ENCODE results near the gene PLXNB3. TPM values are rescaled to one million over a fixed set of nuclear protein-coding genes. Genes with fewer than 3 reads are reported as not detected.

Gene PLXNB3
- total and polyA plus RNA-seq, 2 of the 13 experiments (the other 11 are each of a cell fraction or from before 2014, with no cell fraction given), result 3.0 to 6.9 TPM

DNA sequence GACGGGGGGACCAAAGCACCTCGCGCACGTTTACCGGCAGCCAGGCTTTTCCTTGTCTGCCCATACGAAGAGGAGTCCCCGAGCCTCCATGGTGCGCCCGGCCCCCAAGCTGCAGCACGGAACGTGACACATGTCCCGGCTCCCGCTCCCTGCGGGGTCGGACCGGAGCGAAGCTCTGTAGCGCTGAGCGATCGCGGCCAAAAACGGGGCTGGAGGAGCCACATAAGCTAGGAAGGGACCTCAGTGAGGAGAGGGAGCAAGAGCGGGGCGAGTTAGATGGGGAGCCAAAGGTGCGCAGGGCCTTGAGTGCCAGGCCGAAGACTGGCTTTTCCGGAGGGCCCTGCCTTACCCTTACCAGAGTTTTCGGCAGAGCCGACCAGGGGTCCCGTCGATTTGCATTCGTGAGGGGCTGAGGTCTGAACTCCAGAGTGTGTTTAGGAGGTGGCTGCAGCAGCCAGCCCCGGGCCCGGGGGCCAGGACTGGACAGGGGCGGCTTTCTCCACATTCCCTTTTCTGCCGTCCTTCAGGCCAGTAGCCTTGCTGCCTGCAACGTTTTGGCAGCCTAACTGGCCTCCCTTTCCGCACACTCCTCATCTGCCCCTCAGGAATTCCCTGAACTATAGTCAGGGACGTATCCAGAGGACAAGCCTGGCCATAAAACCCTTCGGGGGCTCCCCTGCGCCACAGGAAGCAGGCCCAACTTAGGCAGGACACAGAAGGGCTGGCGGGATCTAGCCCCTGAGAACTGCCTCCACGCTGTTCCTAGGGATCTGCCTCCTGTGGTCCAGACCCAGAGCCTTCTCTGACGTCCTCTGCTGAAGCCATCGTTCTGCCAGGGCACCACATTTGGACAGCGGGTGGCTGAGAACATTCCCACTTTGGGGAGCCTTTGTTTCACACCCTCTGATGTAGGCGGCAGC, 31.1 kb downstream of the PLXNB3 start:
- ChIA-PET POLR2A (interaction anchor here (0.8 to 1.8 kb wide), 11 partner anchors 10 to 218 kb away, joined by 3 to 12 read pairs (median 4); partner anchors contain the start of genes ARHGAP4, PLXNB3 and SRPK3), CTCF (ENCODE audit: low intra/inter-chr PET ratio, low total read pairs) (interaction anchor here (1.2 kb wide), 1 partner anchor 31 kb away, joined by 3 read pairs; the partner anchor contains the start of gene PLXNB3)
- ATAC-seq (peak; percentile 14), FAIRE-seq (no peak), DNase-seq (ENCODE audit: low spot score) (no peak)
- H2AFZ ChIP-seq (ENCODE audit: low read length), result no peak overlapping the region
- TSS peak; percentile 85 for BruUV-seq (replicated peaks)
- H4K20me1 ChIP-seq (ENCODE audit: insufficient read depth, low read length), result no peaks in the 10 kb centered on the region
- peak overlapping the region; percentile 94 for H3K9ac ChIP-seq (ENCODE audit: insufficient read depth, low read depth, low read length)
- peak overlapping the region; percentile 61 for H3K27ac ChIP-seq (ENCODE audit: extremely low read length, insufficient read depth, low read length)
- H3K4me1 ChIP-seq (ENCODE audit: insufficient read depth, low read length), result peaks cover 27% of the 10 kb centered on the region
- intact Hi-C loops (cut with micrococcal nuclease; ENCODE audit: unreplicated experiment) (no loop called here), in situ Hi-C loops (cut with HindIII; ENCODE audit: extremely low pct_ligation_motif_present, low pct_unique_long_range_greater_than_20kb) (no loop called here)
- H3K4me3 ChIP-seq (replicated peaks in 1 of 3; ENCODE audit: insufficient read depth in 1 of 3, low read depth in 2 of 3, low read length in 3 of 3), result peak overlapping the region; percentile 65 to 75 (median 68)
- H3K79me2 ChIP-seq (ENCODE audit: insufficient read depth, low read length), result peaks cover 22% of the 10 kb centered on the region
- WGBS (ENCODE audit: low lambda C conversion rate), result no CpG with 5 or more reads among the region's 47 CpGs
- H3K27me3 ChIP-seq (ENCODE audit: control insufficient read depth in 1 of 2, insufficient read depth in 2 of 2, low read length in 2 of 2), result no peaks in the 10 kb centered on the region; a peak in 1 of 5 replicates
- H3K9me3 ChIP-seq (ENCODE audit: low read length), result no peaks in the 10 kb centered on the region
- peak overlapping the region; percentile 73 for H3K4me2 ChIP-seq (ENCODE audit: low read depth, low read length)
- peaks cover 2 to 3% of the 10 kb centered on the region in 2 experiments; a peak in 1 of 5 replicates for H3K36me3 ChIP-seq (replicated peaks in 1 of 2; ENCODE audit: control insufficient read depth in 1 of 2, insufficient read depth in 2 of 2, low read length in 2 of 2)
- TF ChIP-seq MED13 (CRISPR knock-in tag; IDR thresholded peaks at IDR 0.05), result no peak
- TF ChIP-seq ZNF20 (CRISPR knock-in tag; IDR thresholded peaks at IDR 0.05), result no peak
- 0 out of 2 replicates have a peak, but pooled peaks have one; percentile 12 for TF ChIP-seq ZNF605 (CRISPR knock-in tag; IDR thresholded peaks at IDR 0.05)
- no peak for TF ChIP-seq FOSL1 (CRISPR knock-in tag; IDR thresholded peaks at IDR 0.05; ENCODE audit: borderline replicate concordance)
- no peak for TF ChIP-seq CREB1 (IDR thresholded peaks at IDR 0.05)
- TF ChIP-seq CREB1 (CRISPR knock-in tag; IDR thresholded peaks at IDR 0.05), result no peak
- TF ChIP-seq, protein P1, sequence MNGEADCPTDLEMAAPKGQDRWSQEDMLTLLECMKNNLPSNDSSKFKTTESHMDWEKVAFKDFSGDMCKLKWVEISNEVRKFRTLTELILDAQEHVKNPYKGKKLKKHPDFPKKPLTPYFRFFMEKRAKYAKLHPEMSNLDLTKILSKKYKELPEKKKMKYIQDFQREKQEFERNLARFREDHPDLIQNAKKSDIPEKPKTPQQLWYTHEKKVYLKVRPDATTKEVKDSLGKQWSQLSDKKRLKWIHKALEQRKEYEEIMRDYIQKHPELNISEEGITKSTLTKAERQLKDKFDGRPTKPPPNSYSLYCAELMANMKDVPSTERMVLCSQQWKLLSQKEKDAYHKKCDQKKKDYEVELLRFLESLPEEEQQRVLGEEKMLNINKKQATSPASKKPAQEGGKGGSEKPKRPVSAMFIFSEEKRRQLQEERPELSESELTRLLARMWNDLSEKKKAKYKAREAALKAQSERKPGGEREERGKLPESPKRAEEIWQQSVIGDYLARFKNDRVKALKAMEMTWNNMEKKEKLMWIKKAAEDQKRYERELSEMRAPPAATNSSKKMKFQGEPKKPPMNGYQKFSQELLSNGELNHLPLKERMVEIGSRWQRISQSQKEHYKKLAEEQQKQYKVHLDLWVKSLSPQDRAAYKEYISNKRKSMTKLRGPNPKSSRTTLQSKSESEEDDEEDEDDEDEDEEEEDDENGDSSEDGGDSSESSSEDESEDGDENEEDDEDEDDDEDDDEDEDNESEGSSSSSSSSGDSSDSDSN (CRISPR knock-in tag; IDR thresholded peaks at IDR 0.05), result peak; percentile 27; the same call in 1 of the 2 replicates
- TF ChIP-seq IRX3 (CRISPR knock-in tag; IDR thresholded peaks at IDR 0.05; ENCODE audit: borderline replicate concordance, low read depth), result 0 out of 2 replicates have a peak, but pooled peaks have one; percentile 5
- no peak for TF ChIP-seq ZNF660 (CRISPR knock-in tag; IDR thresholded peaks at IDR 0.05; ENCODE audit: borderline replicate concordance, low read depth)
- TF ChIP-seq RXRB (CRISPR knock-in tag; IDR thresholded peaks at IDR 0.05; ENCODE audit: borderline replicate concordance), result no peak
- 0 out of 2 replicates have a peak, but pooled peaks have one; percentile 15 for TF ChIP-seq ZMAT3 (CRISPR knock-in tag; conservative IDR thresholded peaks at IDR 0.05)
- TF ChIP-seq YEATS4 (CRISPR knock-in tag; IDR thresholded peaks at IDR 0.05; ENCODE audit: borderline replicate concordance), result no peak
- no peak for TF ChIP-seq RAD51 (IDR thresholded peaks at IDR 0.05; ENCODE audit: borderline replicate concordance)
- no peak for TF ChIP-seq NR1H2 (CRISPR knock-in tag; IDR thresholded peaks at IDR 0.05; ENCODE audit: borderline replicate concordance, low read depth)
- TF ChIP-seq, protein P2, sequence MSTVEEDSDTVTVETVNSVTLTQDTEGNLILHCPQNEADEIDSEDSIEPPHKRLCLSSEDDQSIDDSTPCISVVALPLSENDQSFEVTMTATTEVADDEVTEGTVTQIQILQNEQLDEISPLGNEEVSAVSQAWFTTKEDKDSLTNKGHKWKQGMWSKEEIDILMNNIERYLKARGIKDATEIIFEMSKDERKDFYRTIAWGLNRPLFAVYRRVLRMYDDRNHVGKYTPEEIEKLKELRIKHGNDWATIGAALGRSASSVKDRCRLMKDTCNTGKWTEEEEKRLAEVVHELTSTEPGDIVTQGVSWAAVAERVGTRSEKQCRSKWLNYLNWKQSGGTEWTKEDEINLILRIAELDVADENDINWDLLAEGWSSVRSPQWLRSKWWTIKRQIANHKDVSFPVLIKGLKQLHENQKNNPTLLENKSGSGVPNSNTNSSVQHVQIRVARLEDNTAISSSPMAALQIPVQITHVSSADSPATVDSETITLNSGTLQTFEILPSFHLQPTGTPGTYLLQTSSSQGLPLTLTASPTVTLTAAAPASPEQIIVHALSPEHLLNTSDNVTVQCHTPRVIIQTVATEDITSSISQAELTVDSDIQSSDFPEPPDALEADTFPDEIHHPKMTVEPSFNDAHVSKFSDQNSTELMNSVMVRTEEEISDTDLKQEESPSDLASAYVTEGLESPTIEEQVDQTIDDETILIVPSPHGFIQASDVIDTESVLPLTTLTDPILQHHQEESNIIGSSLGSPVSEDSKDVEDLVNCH (CRISPR knock-in tag; IDR thresholded peaks at IDR 0.05), result no peak
- TF ChIP-seq ZNF891 (CRISPR knock-in tag; IDR thresholded peaks at IDR 0.05), result peak; percentile 5; the same call in 1 of the 2 replicates
- peak; percentile 6; the same call in 1 of the 2 replicates for TF ChIP-seq ZNF773 (CRISPR knock-in tag; IDR thresholded peaks at IDR 0.05; ENCODE audit: borderline replicate concordance)
- TF ChIP-seq DR1 (CRISPR knock-in tag; IDR thresholded peaks at IDR 0.05), result 0 out of 2 replicates have a peak, but pooled peaks have one; percentile 16
- no peak for TF ChIP-seq ARHGAP35 (CRISPR knock-in tag; IDR thresholded peaks at IDR 0.05; ENCODE audit: borderline replicate concordance)

All from HepG2 (cell line).